Nephron progenitor cell (in vitro differentiated cells): ENCODE results near the gene IKZF3.
A peak's percentile ranks its signal among the peaks of the same experiment; 100 is the strongest.

Experiments used
- DNase-seq: peaks from one replicate; pipeline ENCODE4 v3.0.0; 2021
- H3K27ac Mint-ChIP-seq: 2 replicates; pipeline ENCODE4 v1.8.0; 2021; ENCODE audit warnings: mild to moderate bottlenecking, moderate library complexity, mixed read lengths
- H3K27me3 Mint-ChIP-seq: 2 replicates; pipeline ENCODE4 v1.8.0; 2021; ENCODE audit warnings: mild to moderate bottlenecking, low read depth, mixed read lengths; ENCODE audit not compliant: poor library complexity
- H3K36me3 Mint-ChIP-seq: 2 replicates; pipeline ENCODE4 v1.8.0; 2021; ENCODE audit warnings: low read depth, mixed read lengths
- H3K4me1 Mint-ChIP-seq: 2 replicates; pipeline ENCODE4 v1.8.0; 2021; ENCODE audit warnings: mixed read lengths
- H3K4me3 Mint-ChIP-seq: 2 replicates; pipeline ENCODE4 v1.8.0; 2021; ENCODE audit warnings: mild to moderate bottlenecking, moderate library complexity, mixed read lengths
- H3K9me3 Mint-ChIP-seq: 2 replicates; pipeline ENCODE4 v1.8.0; 2021; ENCODE audit warnings: mild to moderate bottlenecking, moderate library complexity, mixed read lengths
- CTCF ChIP-seq: fragments of 200-600 bp; sonication (generic); IDR thresholded peaks from 2 replicates; pipeline ENCODE4 v1.5.0; 2021; ENCODE audit warnings: antibody characterized with exemption

Gene IKZF3

GRCh38 chr17:39740357-39741111 lies 123.6 kb downstream of the IKZF3 start:
- no peaks in the 10 kb centered on the region for H3K9me3 Mint-ChIP-seq
- peaks cover 37% of the 10 kb centered on the region for H3K4me1 Mint-ChIP-seq
- H3K27me3 Mint-ChIP-seq, result peaks cover 81% of the 10 kb centered on the region
- TF ChIP-seq CTCF, result no peak
- H3K36me3 Mint-ChIP-seq, result no peaks in the 10 kb centered on the region
- peak overlapping the region; percentile 78 for H3K4me3 Mint-ChIP-seq
- H3K27ac Mint-ChIP-seq, result no peak overlapping the region
- no peak for DNase-seq

GRCh38 chr17:39739885-39740356 lies 124.2 kb downstream of the IKZF3 start:
- peaks cover 85% of the 10 kb centered on the region for H3K27me3 Mint-ChIP-seq
- no peak for DNase-seq
- peak overlapping the region; percentile 78 for H3K4me3 Mint-ChIP-seq
- no peaks in the 10 kb centered on the region for H3K9me3 Mint-ChIP-seq
- H3K4me1 Mint-ChIP-seq, result peaks cover 37% of the 10 kb centered on the region
- H3K27ac Mint-ChIP-seq, result no peak overlapping the region
- TF ChIP-seq CTCF, result no peak
- no peaks in the 10 kb centered on the region for H3K36me3 Mint-ChIP-seq

GRCh38 chr17:39738983-39739884 lies 124.9 kb downstream of the IKZF3 start:
- H3K36me3 Mint-ChIP-seq, result no peaks in the 10 kb centered on the region
- H3K9me3 Mint-ChIP-seq, result no peaks in the 10 kb centered on the region
- DNase-seq, result peak; percentile 56
- peak overlapping the region; percentile 78 for H3K4me3 Mint-ChIP-seq
- peaks cover 82% of the 10 kb centered on the region for H3K27me3 Mint-ChIP-seq
- no peak for TF ChIP-seq CTCF
- no peak overlapping the region for H3K27ac Mint-ChIP-seq
- H3K4me1 Mint-ChIP-seq, result peaks cover 37% of the 10 kb centered on the region

GRCh38 chr17:39738568-39738901 lies 125.6 kb downstream of the IKZF3 start:
- peak overlapping the region; percentile 78 for H3K4me3 Mint-ChIP-seq
- peak; percentile 30 for DNase-seq
- no peaks in the 10 kb centered on the region for H3K36me3 Mint-ChIP-seq
- TF ChIP-seq CTCF, result no peak
- peaks cover 37% of the 10 kb centered on the region for H3K4me1 Mint-ChIP-seq
- peaks cover 83% of the 10 kb centered on the region for H3K27me3 Mint-ChIP-seq
- H3K27ac Mint-ChIP-seq, result no peak overlapping the region
- no peaks in the 10 kb centered on the region for H3K9me3 Mint-ChIP-seq

GRCh38 chr17:39737760-39738567 lies 126.1 kb downstream of the IKZF3 start, which contains the start of gene GRB7:
Gene GRB7 (plus strand): TSS chr17:39737938. CDS start chr17:39742302, 4,364 bp downstream.
- peaks cover 37% of the 10 kb centered on the region for H3K4me1 Mint-ChIP-seq
- no peak for TF ChIP-seq CTCF
- peaks cover 79% of the 10 kb centered on the region for H3K27me3 Mint-ChIP-seq
- no peak within 1 kb of the TSS for H3K27ac Mint-ChIP-seq
- H3K9me3 Mint-ChIP-seq, result no peaks in the 10 kb centered on the region
- peak; percentile 39 for DNase-seq
- peak within 1 kb of the TSS; percentile 78 for H3K4me3 Mint-ChIP-seq
- no peaks in the 10 kb centered on the region for H3K36me3 Mint-ChIP-seq
